ENCODE results near the gene MYOZ2.

MYOZ2 gene

DNA sequence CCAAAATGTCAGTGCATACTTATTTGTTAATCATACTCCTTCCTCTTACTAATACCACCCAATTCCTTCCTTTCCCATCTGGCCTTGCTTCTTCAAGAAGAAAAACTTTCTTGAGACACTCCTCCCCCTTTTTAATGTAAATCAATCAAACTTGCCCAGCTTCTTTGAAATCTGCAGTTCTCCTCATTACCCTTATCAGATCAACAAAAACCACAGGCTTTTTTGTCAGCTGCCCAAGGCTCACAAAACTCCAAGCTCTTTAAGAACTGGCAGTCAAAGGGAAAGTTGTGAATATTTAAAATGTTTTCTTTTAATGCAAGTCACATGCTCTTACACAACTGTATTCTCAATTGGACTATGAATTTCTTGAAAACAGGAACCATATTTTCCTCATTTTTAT, 11.3 kb upstream of the MYOZ2 start:
- Histone ChIP-seq H2AFZ (ENCODE audit: low read depth, low read length) (no peak overlapping the region), H3K36me3 (ENCODE audit: insufficient read depth, low read length) (no peaks in the 10 kb centered on the region), H4K20me1 (ENCODE audit: insufficient read depth, low read length) (no peaks in the 10 kb centered on the region), H3K9me3 (ENCODE audit: insufficient read depth, low read length, severe bottlenecking) (no peaks in the 10 kb centered on the region), H3K4me3 (ENCODE audit: low read depth in 1 of 2, low read length in 2 of 2) (no peak overlapping the region), H3K9ac (ENCODE audit: low read depth, low read length) (no peak overlapping the region), H3K27ac (ENCODE audit: low read length) (no peak overlapping the region), H3K4me1 (ENCODE audit: insufficient read depth, low read length) (no peaks in the 10 kb centered on the region; the same call in 1 of the 2 replicates), H3K79me2 (ENCODE audit: insufficient read depth, low read length) (no peaks in the 10 kb centered on the region), H3K4me2 (ENCODE audit: insufficient read depth, low read length) (no peak overlapping the region), H3K27me3 (ENCODE audit: insufficient read depth, low read length, poor library complexity) (no peaks in the 10 kb centered on the region)
- DNase-seq (no peak), ATAC-seq (ENCODE audit: insufficient read depth, low read depth) (no peak)
- TF ChIP-seq, protein P1, sequence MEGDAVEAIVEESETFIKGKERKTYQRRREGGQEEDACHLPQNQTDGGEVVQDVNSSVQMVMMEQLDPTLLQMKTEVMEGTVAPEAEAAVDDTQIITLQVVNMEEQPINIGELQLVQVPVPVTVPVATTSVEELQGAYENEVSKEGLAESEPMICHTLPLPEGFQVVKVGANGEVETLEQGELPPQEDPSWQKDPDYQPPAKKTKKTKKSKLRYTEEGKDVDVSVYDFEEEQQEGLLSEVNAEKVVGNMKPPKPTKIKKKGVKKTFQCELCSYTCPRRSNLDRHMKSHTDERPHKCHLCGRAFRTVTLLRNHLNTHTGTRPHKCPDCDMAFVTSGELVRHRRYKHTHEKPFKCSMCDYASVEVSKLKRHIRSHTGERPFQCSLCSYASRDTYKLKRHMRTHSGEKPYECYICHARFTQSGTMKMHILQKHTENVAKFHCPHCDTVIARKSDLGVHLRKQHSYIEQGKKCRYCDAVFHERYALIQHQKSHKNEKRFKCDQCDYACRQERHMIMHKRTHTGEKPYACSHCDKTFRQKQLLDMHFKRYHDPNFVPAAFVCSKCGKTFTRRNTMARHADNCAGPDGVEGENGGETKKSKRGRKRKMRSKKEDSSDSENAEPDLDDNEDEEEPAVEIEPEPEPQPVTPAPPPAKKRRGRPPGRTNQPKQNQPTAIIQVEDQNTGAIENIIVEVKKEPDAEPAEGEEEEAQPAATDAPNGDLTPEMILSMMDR (IDR thresholded peaks at IDR 0.05; ENCODE audit: borderline replicate concordance, extremely low read depth, low read length, poor library complexity, severe bottlenecking), result no peak
- no peak for TF ChIP-seq EZH2 (IDR thresholded peaks at IDR 0.05; ENCODE audit: borderline replicate concordance, low read depth, low read length, severe bottlenecking)

DNA sequence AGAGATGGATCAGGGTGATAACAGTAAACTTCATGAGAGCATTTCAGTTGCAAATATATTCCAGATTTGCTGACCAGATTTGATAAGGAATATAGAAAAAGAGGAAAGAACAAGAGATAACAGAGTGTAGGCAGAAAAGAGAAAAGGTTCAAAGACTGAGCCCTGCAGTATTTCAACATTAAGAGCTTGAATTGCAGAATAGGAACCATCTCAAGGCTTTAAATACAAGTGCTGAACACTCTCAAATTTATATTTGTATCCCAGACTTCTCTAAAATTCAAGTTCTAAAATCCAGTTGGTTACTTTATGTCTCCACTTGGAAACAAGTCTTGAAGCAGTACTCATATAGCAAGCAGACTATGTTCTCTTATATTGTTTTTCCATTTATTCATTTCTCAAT, 9.7 kb upstream of the MYOZ2 start:
- no peak overlapping the region for H3K4me3 ChIP-seq (ENCODE audit: low read depth in 1 of 2, low read length in 2 of 2)
- H3K27ac ChIP-seq (ENCODE audit: low read length), result no peak overlapping the region
- no peak overlapping the region for H2AFZ ChIP-seq (ENCODE audit: low read depth, low read length)
- no peaks in the 10 kb centered on the region for H4K20me1 ChIP-seq (ENCODE audit: insufficient read depth, low read length)
- ATAC-seq (ENCODE audit: insufficient read depth, low read depth) (no peak), DNase-seq (no peak)
- no peaks in the 10 kb centered on the region; the same call in 1 of the 2 replicates for H3K4me1 ChIP-seq (ENCODE audit: insufficient read depth, low read length)
- TF ChIP-seq, protein P1 (IDR thresholded peaks at IDR 0.05; ENCODE audit: borderline replicate concordance, extremely low read depth, low read length, poor library complexity, severe bottlenecking), result no peak
- no peak for TF ChIP-seq EZH2 (IDR thresholded peaks at IDR 0.05; ENCODE audit: borderline replicate concordance, low read depth, low read length, severe bottlenecking)
- no peaks in the 10 kb centered on the region for H3K9me3 ChIP-seq (ENCODE audit: insufficient read depth, low read length, severe bottlenecking)
- no peaks in the 10 kb centered on the region for H3K27me3 ChIP-seq (ENCODE audit: insufficient read depth, low read length, poor library complexity)
- H3K9ac ChIP-seq (ENCODE audit: low read depth, low read length), result no peak overlapping the region
- H3K36me3 ChIP-seq (ENCODE audit: insufficient read depth, low read length), result no peaks in the 10 kb centered on the region
- H3K79me2 ChIP-seq (ENCODE audit: insufficient read depth, low read length), result no peaks in the 10 kb centered on the region
- no peak overlapping the region for H3K4me2 ChIP-seq (ENCODE audit: insufficient read depth, low read length)

DNA sequence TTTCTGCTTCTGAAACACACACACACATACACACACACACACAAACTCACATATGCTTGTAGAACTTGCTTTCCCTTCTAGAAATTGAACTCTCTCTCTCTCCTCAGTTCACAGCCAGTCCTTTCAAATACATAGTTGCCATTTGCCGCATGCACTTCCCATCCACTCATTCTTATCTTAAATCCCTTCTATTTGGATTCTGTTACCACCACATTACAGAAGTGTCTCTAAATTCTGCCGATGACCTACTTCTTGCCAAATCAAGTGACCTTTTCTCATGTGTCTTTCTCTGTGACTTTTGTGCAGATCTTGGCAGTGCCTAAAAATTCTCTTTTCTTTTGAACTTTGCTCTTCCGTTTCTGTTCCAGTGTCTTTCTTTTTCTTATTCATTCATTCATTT, 7.5 kb upstream of the MYOZ2 start:
- Histone ChIP-seq H3K4me1 (ENCODE audit: insufficient read depth, low read length) (no peaks in the 10 kb centered on the region; the same call in 1 of the 2 replicates), H3K27ac (ENCODE audit: low read length) (no peak overlapping the region), H3K4me3 (ENCODE audit: low read depth in 1 of 2, low read length in 2 of 2) (no peak overlapping the region), H3K4me2 (ENCODE audit: insufficient read depth, low read length) (no peak overlapping the region), H3K27me3 (ENCODE audit: insufficient read depth, low read length, poor library complexity) (no peaks in the 10 kb centered on the region), H4K20me1 (ENCODE audit: insufficient read depth, low read length) (no peaks in the 10 kb centered on the region), H2AFZ (ENCODE audit: low read depth, low read length) (no peak overlapping the region), H3K9me3 (ENCODE audit: insufficient read depth, low read length, severe bottlenecking) (no peaks in the 10 kb centered on the region), H3K9ac (ENCODE audit: low read depth, low read length) (no peak overlapping the region), H3K79me2 (ENCODE audit: insufficient read depth, low read length) (no peaks in the 10 kb centered on the region), H3K36me3 (ENCODE audit: insufficient read depth, low read length) (no peaks in the 10 kb centered on the region)
- ATAC-seq (ENCODE audit: insufficient read depth, low read depth) (no peak), DNase-seq (no peak)
- TF ChIP-seq EZH2 (IDR thresholded peaks at IDR 0.05; ENCODE audit: borderline replicate concordance, low read depth, low read length, severe bottlenecking), result no peak
- TF ChIP-seq, protein P1 (IDR thresholded peaks at IDR 0.05; ENCODE audit: borderline replicate concordance, extremely low read depth, low read length, poor library complexity, severe bottlenecking), result no peak

Measured in DND-41 (cell line).